ENCODE results near the gene CNTNAP1. TPM values are rescaled to one million over a fixed set of nuclear protein-coding genes. Genes with fewer than 3 reads are reported as not detected.

Gene CNTNAP1
- total and polyA plus RNA-seq, 9 of the 15 experiments (the other 6 are each of a cell fraction or from before 2014, with no cell fraction given): 0.10 to 1.8 (median 0.62) TPM

GRCh38 chr17:42680331-42680808, 2.0 kb upstream of the CNTNAP1 start (continued):
- TF ChIP-seq YY1 (IDR thresholded peaks at IDR 0.05; ENCODE audit: borderline replicate concordance in 1 of 3, control insufficient read depth in 1 of 3, extremely low read depth in 1 of 3, insufficient read depth in 3 of 3, insufficient read length in 1 of 3, insufficient replicate concordance in 2 of 3, low read depth in 1 of 3, low read length in 2 of 3) (peak in 1 of 3 experiments; percentile 63), FUS (optimal IDR thresholded peaks at IDR 0.05; ENCODE audit: low read depth, low read length) (no peak), MEF2A (IDR thresholded peaks at IDR 0.05; ENCODE audit: control insufficient read depth, low read depth, low read length) (no peak), RAD51 (IDR thresholded peaks at IDR 0.05; ENCODE audit: borderline replicate concordance, low read depth) (no peak), BCOR (IDR thresholded peaks at IDR 0.05) (no peak), SRSF9 (IDR thresholded peaks at IDR 0.05; ENCODE audit: borderline replicate concordance, low read depth, low read length) (no peak), SMARCE1 (IDR thresholded peaks at IDR 0.05) (no peak), ZNF146 (CRISPR knock-in tag; IDR thresholded peaks at IDR 0.05; ENCODE audit: unreplicated experiment) (no peak), MAFF (IDR thresholded peaks at IDR 0.05; ENCODE audit: low read length) (no peak), ASH1L (IDR thresholded peaks at IDR 0.05; ENCODE audit: borderline replicate concordance, low read depth, partially characterized antibody) (no peak), GTF2A2 (tag; IDR thresholded peaks at IDR 0.05) (no peak), ZNF609 (CRISPR knock-in tag; IDR thresholded peaks at IDR 0.05; ENCODE audit: borderline replicate concordance) (no peak)
- TF ChIP-seq, protein P1, sequence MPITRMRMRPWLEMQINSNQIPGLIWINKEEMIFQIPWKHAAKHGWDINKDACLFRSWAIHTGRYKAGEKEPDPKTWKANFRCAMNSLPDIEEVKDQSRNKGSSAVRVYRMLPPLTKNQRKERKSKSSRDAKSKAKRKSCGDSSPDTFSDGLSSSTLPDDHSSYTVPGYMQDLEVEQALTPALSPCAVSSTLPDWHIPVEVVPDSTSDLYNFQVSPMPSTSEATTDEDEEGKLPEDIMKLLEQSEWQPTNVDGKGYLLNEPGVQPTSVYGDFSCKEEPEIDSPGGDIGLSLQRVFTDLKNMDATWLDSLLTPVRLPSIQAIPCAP (CRISPR knock-in tag; IDR thresholded peaks at IDR 0.05; ENCODE audit: borderline replicate concordance): no peak

Data from K562 (cell line).